T-helper 22 cell (primary cell): Measurements from ENCODE around the gene RBFOX1.

Source experiments
- DNase-seq: peaks from one replicate; pipeline ENCODE4 v3.0.0-alpha.2; 2020; ENCODE audit warnings: low read depth

The RBFOX1 gene

GRCh38 chr16:7524419-7524818, 191.8 kb downstream of the RBFOX1 start:
- DNase-seq: no peak

- DNase-seq: no peak
Measured at GRCh38 chr16:7526736-7527135, 194.1 kb downstream of the RBFOX1 start.

- DNase-seq: no peak
Measured at GRCh38 chr16:7532534-7532933, 199.9 kb downstream of the RBFOX1 start.

GRCh38 chr16:7534749-7535148, 202.1 kb downstream of the RBFOX1 start:
- DNase-seq: no peak

- no peak for DNase-seq
Measured at GRCh38 chr16:7541026-7541425, 208.4 kb downstream of the RBFOX1 start.

GRCh38 chr16:7545251-7545650, 212.6 kb downstream of the RBFOX1 start:
- DNase-seq: no peak

GRCh38 chr16:7546948-7547347, 214.3 kb downstream of the RBFOX1 start:
- DNase-seq: no peak

GRCh38 chr16:7547736-7548135, 215.1 kb downstream of the RBFOX1 start:
- DNase-seq: no peak

- no peak for DNase-seq
Measured at GRCh38 chr16:7548796-7549318, 216.2 kb downstream of the RBFOX1 start.

GRCh38 chr16:7550096-7550495, 217.5 kb downstream of the RBFOX1 start:
- no peak for DNase-seq

GRCh38 chr16:7555459-7555858, 222.8 kb downstream of the RBFOX1 start:
- DNase-seq: no peak

GRCh38 chr16:7561908-7562405, 229.3 kb downstream of the RBFOX1 start:
- no peak for DNase-seq

GRCh38 chr16:7566360-7566759, 233.7 kb downstream of the RBFOX1 start:
- DNase-seq: no peak

- no peak for DNase-seq
Measured at GRCh38 chr16:7571366-7571765, 238.7 kb downstream of the RBFOX1 start.

GRCh38 chr16:7577588-7577987, 244.9 kb downstream of the RBFOX1 start:
- no peak for DNase-seq

- no peak for DNase-seq
Measured at GRCh38 chr16:7579454-7579853, 246.8 kb downstream of the RBFOX1 start.

GRCh38 chr16:7581175-7581574, 248.5 kb downstream of the RBFOX1 start:
- no peak for DNase-seq

- DNase-seq: no peak
Measured at GRCh38 chr16:7583396-7583795, 250.8 kb downstream of the RBFOX1 start.

- DNase-seq: no peak
Measured at GRCh38 chr16:7584561-7584960, 251.9 kb downstream of the RBFOX1 start.

- DNase-seq: no peak
Measured at GRCh38 chr16:7585705-7586104, 253.1 kb downstream of the RBFOX1 start.

- no peak for DNase-seq
Measured at GRCh38 chr16:7590934-7591333, 258.3 kb downstream of the RBFOX1 start.

- no peak for DNase-seq
Measured at GRCh38 chr16:7596308-7596707, 263.7 kb downstream of the RBFOX1 start.

- no peak for DNase-seq
Measured at GRCh38 chr16:7597677-7598076, 265.0 kb downstream of the RBFOX1 start.

- no peak for DNase-seq
Measured at GRCh38 chr16:7601100-7601499, 268.5 kb downstream of the RBFOX1 start.
